DOHH2 (cell line): ENCODE results near the gene OTUD5.

ENCODE experiments used
- H3F3A ChIP-seq: fragments of 200-600 bp; sonication (generic), shearing (Covaris generic); 2 replicates; pipeline ENCODE4 v1.6.0; 2016; ENCODE audit warnings: antibody characterized with exemption, mild to moderate bottlenecking; ENCODE audit not compliant: control insufficient read depth, insufficient read depth
- H3K27ac ChIP-seq: fragments of 200-600 bp; sonication (generic); 2 replicates; pipeline ENCODE4 v1.5.1; 2014; ENCODE audit warnings: low read depth, mild to moderate bottlenecking, low read length, moderate library complexity
- H3K27me3 ChIP-seq: fragments of 200-600 bp; sonication (generic); 2 replicates; pipeline ENCODE4 v1.6.1; 2014; ENCODE audit warnings: mild to moderate bottlenecking, low read length, mixed read lengths; ENCODE audit not compliant: control insufficient read depth
- H3K36me3 ChIP-seq: fragments of 200-600 bp; sonication (generic); 2 replicates; pipeline ENCODE4 v1.6.1; 2014; ENCODE audit warnings: mild to moderate bottlenecking, low read length, moderate library complexity, mixed read lengths; ENCODE audit not compliant: control insufficient read depth
- H3K4me1 ChIP-seq: fragments of 200-600 bp; sonication (generic); 2 replicates; pipeline ENCODE4 v1.6.1; 2014; ENCODE audit warnings: mild to moderate bottlenecking, low read length, mixed read lengths; ENCODE audit not compliant: control insufficient read depth
- H3K4me2 ChIP-seq: fragments of 200-600 bp; sonication (generic); 2 replicates; pipeline ENCODE4 v1.6.0; 2014; ENCODE audit warnings: mild to moderate bottlenecking, low read length, moderate library complexity
- H3K4me3 ChIP-seq: fragments of 200-600 bp; sonication (generic); 2 replicates; pipeline ENCODE4 v1.5.1; 2014; ENCODE audit warnings: mild to moderate bottlenecking, low read length, mixed read lengths
- H3K79me2 ChIP-seq: fragments of 200-600 bp; sonication (generic); 2 replicates; pipeline ENCODE4 v1.6.1; 2014; ENCODE audit warnings: mild to moderate bottlenecking, low read length, mixed read lengths; ENCODE audit not compliant: control insufficient read depth
- H3K9me2 ChIP-seq: fragments of 200-600 bp; sonication (generic); replicated peaks from 2 replicates; pipeline ENCODE4 v1.6.1; 2014; ENCODE audit warnings: mild to moderate bottlenecking, low read length, mixed read lengths; ENCODE audit not compliant: control insufficient read depth
- H3K9me3 ChIP-seq: fragments of 200-600 bp; sonication (generic); 2 replicates; pipeline ENCODE4 v1.6.1; 2014; ENCODE audit warnings: antibody characterized with exemption, low read length, mixed read lengths; ENCODE audit not compliant: control insufficient read depth, insufficient read depth
- H4K20me1 ChIP-seq: fragments of 200-600 bp; sonication (generic); 2 replicates; pipeline ENCODE4 v1.6.0; 2014; ENCODE audit warnings: low read depth, mild to moderate bottlenecking, antibody characterized with exemption, low read length, moderate library complexity; ENCODE audit not compliant: control insufficient read depth, insufficient read depth
- EZH2phosphoT487 ChIP-seq: fragments of 200-600 bp; sonication (generic); IDR thresholded peaks from 2 replicates; pipeline ENCODE4 v1.6.1; 2017; ENCODE audit warnings: borderline replicate concordance, mild to moderate bottlenecking, antibody characterized with exemption, low read length, moderate library complexity, mixed read lengths
- TF ChIP-seq, protein P1 (sequence below): fragments of 200-600 bp; sonication (generic); IDR thresholded peaks from one replicate; pipeline ENCODE4 v1.5.1; 2014; ENCODE audit warnings: antibody characterized with exemption, mild to moderate bottlenecking, low read depth, low read length; ENCODE audit not compliant: poor library complexity, severe bottlenecking

OTUD5 gene

DNA sequence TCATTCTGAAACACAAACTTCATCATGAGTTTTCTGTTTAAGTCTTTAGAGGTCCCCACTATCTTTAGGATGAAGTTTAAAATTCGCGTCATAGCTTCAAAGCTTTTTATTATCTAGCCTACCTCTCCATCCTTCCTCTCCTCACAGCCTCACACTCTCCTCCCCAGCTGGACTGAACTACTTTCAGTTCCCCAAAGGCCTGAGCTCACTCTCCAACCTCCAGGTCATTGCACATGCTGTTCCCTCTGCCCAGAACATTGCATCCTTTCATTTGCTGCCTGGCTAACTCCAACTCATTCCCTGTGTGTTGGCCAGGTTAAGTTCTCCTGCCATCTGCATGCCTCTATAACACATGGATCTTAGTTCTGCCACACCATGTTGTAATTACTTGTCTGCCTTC, 2.9 kb upstream of the OTUD5 start:
- peak overlapping the region; percentile 70 for H3K4me3 ChIP-seq
- H3K79me2 ChIP-seq, result peaks cover 36% of the 10 kb centered on the region
- H3K4me2 ChIP-seq, result peak overlapping the region; percentile 85
- peaks cover 19% of the 10 kb centered on the region for H3K36me3 ChIP-seq
- H3K9me3 ChIP-seq, result no peaks in the 10 kb centered on the region
- no peaks in the 10 kb centered on the region for H3K27me3 ChIP-seq
- TF ChIP-seq, protein P1, sequence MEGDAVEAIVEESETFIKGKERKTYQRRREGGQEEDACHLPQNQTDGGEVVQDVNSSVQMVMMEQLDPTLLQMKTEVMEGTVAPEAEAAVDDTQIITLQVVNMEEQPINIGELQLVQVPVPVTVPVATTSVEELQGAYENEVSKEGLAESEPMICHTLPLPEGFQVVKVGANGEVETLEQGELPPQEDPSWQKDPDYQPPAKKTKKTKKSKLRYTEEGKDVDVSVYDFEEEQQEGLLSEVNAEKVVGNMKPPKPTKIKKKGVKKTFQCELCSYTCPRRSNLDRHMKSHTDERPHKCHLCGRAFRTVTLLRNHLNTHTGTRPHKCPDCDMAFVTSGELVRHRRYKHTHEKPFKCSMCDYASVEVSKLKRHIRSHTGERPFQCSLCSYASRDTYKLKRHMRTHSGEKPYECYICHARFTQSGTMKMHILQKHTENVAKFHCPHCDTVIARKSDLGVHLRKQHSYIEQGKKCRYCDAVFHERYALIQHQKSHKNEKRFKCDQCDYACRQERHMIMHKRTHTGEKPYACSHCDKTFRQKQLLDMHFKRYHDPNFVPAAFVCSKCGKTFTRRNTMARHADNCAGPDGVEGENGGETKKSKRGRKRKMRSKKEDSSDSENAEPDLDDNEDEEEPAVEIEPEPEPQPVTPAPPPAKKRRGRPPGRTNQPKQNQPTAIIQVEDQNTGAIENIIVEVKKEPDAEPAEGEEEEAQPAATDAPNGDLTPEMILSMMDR, result no peak
- no peak for TF ChIP-seq EZH2phosphoT487
- peak overlapping the region; percentile 86 for H3K27ac ChIP-seq
- no peaks in the 10 kb centered on the region for H3K9me2 ChIP-seq
- H3K4me1 ChIP-seq, result peaks cover 60% of the 10 kb centered on the region
- H3F3A ChIP-seq, result no peaks in the 10 kb centered on the region; the same call in 1 of the 2 replicates
- no peaks in the 10 kb centered on the region for H4K20me1 ChIP-seq

DNA sequence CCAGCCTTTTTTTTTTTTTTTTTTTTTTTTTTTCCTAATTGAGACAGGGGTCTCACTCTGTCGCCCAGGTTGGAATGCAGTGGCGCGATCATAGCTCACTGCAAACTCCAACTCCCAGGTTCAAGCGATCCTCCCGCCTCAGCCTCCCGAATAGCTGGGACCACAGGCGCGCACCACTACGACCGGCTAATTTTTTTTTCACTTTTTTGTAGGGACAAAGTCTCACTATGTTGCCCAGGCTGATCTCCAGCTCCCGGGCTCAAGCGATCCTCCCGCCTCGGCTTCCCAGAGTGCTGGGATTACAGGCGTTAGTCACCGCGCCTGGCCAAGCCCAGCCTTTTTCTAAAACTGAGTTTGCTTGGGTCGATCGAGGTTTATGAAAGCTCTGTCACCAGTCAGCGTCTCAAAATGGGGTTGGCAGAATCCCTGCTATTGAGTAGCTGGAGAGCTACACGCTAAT, 1.3 kb upstream of the OTUD5 start:
- peaks cover 28% of the 10 kb centered on the region for H3K36me3 ChIP-seq
- H3K9me3 ChIP-seq, result no peaks in the 10 kb centered on the region
- H4K20me1 ChIP-seq, result no peaks in the 10 kb centered on the region
- no peaks in the 10 kb centered on the region for H3K27me3 ChIP-seq
- peak overlapping the region; percentile 91 for H3K4me3 ChIP-seq
- H3K79me2 ChIP-seq, result peaks cover 53% of the 10 kb centered on the region
- H3F3A ChIP-seq, result no peaks in the 10 kb centered on the region; the same call in 1 of the 2 replicates
- H3K4me2 ChIP-seq, result peak overlapping the region; percentile 85
- H3K27ac ChIP-seq, result peak overlapping the region; percentile 86
- no peaks in the 10 kb centered on the region for H3K9me2 ChIP-seq
- H3K4me1 ChIP-seq, result peaks cover 62% of the 10 kb centered on the region
- TF ChIP-seq, protein P1, result no peak
- TF ChIP-seq EZH2phosphoT487, result no peak

DNA sequence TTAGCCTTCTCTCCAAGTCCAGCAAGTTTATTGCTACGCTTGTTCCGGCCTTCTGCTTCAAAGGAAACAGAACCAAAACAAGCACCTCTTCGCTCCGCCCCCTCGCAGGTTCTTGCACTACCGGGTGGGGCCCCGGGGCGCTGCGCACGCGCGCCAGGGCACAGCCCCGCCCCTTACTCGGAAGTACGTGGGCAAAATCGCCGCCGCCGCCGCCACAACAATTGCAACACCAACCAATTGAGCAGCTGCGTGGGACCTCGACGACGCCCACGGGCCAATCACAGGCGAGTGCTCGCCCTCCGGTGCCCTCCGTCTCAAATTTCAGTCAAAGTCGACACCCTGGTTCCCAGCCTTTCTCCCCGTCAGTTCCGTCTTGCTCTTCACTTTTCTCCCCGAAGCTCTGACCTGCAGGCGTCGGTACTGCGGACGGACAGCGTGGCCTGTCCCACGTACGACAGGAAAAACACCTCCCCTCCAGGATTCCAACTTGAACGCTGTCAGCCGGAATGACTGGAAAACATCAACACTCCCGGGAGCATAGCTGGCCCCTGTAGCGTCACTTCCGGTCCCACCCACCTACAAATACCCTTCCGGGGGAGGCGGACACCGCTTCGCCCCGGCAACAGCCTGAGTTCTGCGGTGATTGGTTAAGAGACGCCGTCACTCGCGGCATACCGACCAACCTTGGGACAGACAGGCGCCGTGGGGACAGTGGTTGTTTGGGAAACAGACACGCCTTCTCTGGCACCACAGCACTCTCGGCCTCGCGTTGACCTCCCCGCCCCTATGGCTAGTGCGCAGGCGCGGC, 624 bp upstream of the OTUD5 start:
- Histone ChIP-seq H3K4me1 (peaks cover 57% of the 10 kb centered on the region), H3K79me2 (peaks cover 59% of the 10 kb centered on the region), H3F3A (no peaks in the 10 kb centered on the region; the same call in 1 of the 2 replicates), H3K4me2 (peak overlapping the region; percentile 85), H3K36me3 (peaks cover 29% of the 10 kb centered on the region), H4K20me1 (no peaks in the 10 kb centered on the region), H3K4me3 (peak overlapping the region; percentile 91), H3K9me2 (no peaks in the 10 kb centered on the region), H3K9me3 (no peaks in the 10 kb centered on the region), H3K27me3 (no peaks in the 10 kb centered on the region), H3K27ac (peak overlapping the region; percentile 86)
- TF ChIP-seq, protein P1, result no peak
- no peak for TF ChIP-seq EZH2phosphoT487
